ENCODE data around the gene RETREG1.
"Not testable (repeated sequence)": the region's sequence is repeated elsewhere in the genome, so short reads cannot be mapped to it uniquely, and the experiment has no call there.

Gene RETREG1

GRCh38 chr5:16453609-16454008, 163.2 kb downstream of the RETREG1 start:
- no peaks in the 10 kb centered on the region for H3K27me3 ChIP-seq (ENCODE audit: insufficient read depth, poor library complexity, severe bottlenecking)
- H3K4me3 ChIP-seq (replicated peaks; ENCODE audit: insufficient read depth, low read length): no peak overlapping the region
- DNase-seq (ENCODE audit: low read depth in 1 of 2, low spot score in 1 of 2): no peak
- TF ChIP-seq GABPA (IDR thresholded peaks at IDR 0.05; ENCODE audit: low read depth) (no peak), REST (IDR thresholded peaks at IDR 0.05; ENCODE audit: insufficient replicate concordance, low read depth) (no peak)
- no peak overlapping the region for H3K27ac ChIP-seq (replicated peaks)

- H3K4me3 ChIP-seq (replicated peaks; ENCODE audit: insufficient read depth, low read length): no peak overlapping the region
- H3K27me3 ChIP-seq (ENCODE audit: insufficient read depth, poor library complexity, severe bottlenecking): no peaks in the 10 kb centered on the region
- no peak for DNase-seq (ENCODE audit: low read depth in 1 of 2, low spot score in 1 of 2)
- no peak overlapping the region for H3K27ac ChIP-seq (replicated peaks)
- no peak for TF ChIP-seq POLR2AphosphoS5 (IDR thresholded peaks at IDR 0.05; ENCODE audit: low read depth)
- no peak for TF ChIP-seq SPI1 (IDR thresholded peaks at IDR 0.05; ENCODE audit: borderline replicate concordance, low read depth)
- TF ChIP-seq GABPA (IDR thresholded peaks at IDR 0.05; ENCODE audit: low read depth): no peak
- no peak for TF ChIP-seq REST (IDR thresholded peaks at IDR 0.05; ENCODE audit: insufficient replicate concordance, low read depth)
- TF ChIP-seq CTCF (IDR thresholded peaks at IDR 0.05; ENCODE audit: insufficient read depth, low read length): no peak
Observed at GRCh38 chr5:16450163-16450562, 166.6 kb downstream of the RETREG1 start.

- DNase-seq (ENCODE audit: low read depth in 1 of 2, low spot score in 1 of 2): no peak
- Histone ChIP-seq H3K27me3 (ENCODE audit: insufficient read depth, poor library complexity, severe bottlenecking) (no peaks in the 10 kb centered on the region), H3K4me3 (replicated peaks; ENCODE audit: insufficient read depth, low read length) (no peak overlapping the region), H3K27ac (replicated peaks) (no peak overlapping the region)
- TF ChIP-seq POLR2AphosphoS5 (IDR thresholded peaks at IDR 0.05; ENCODE audit: low read depth) (0 out of 2 replicates have a peak, but pooled peaks have one; percentile 9), REST (IDR thresholded peaks at IDR 0.05; ENCODE audit: insufficient replicate concordance, low read depth) (no peak)
Observed at GRCh38 chr5:16446993-16447392, 169.8 kb downstream of the RETREG1 start.

GRCh38 chr5:16437977-16438376, 178.8 kb downstream of the RETREG1 start:
- Histone ChIP-seq H3K27ac (replicated peaks) (no peak overlapping the region), H3K4me3 (replicated peaks; ENCODE audit: insufficient read depth, low read length) (no peak overlapping the region), H3K27me3 (ENCODE audit: insufficient read depth, poor library complexity, severe bottlenecking) (no peaks in the 10 kb centered on the region)
- DNase-seq (ENCODE audit: low read depth in 1 of 2, low spot score in 1 of 2): no peak
- no peak for TF ChIP-seq CTCF (IDR thresholded peaks at IDR 0.05; ENCODE audit: insufficient read depth, low read length)
- TF ChIP-seq POLR2AphosphoS5 (IDR thresholded peaks at IDR 0.05; ENCODE audit: low read depth): no peak
- TF ChIP-seq REST (IDR thresholded peaks at IDR 0.05; ENCODE audit: insufficient replicate concordance, low read depth): no peak
- no peak for TF ChIP-seq SPI1 (IDR thresholded peaks at IDR 0.05; ENCODE audit: borderline replicate concordance, low read depth)
- no peak for TF ChIP-seq GABPA (IDR thresholded peaks at IDR 0.05; ENCODE audit: low read depth)

- not testable (repeated sequence) for H3K27me3 ChIP-seq (ENCODE audit: insufficient read depth, poor library complexity, severe bottlenecking); DNase-seq (ENCODE audit: low read depth in 1 of 2, low spot score in 1 of 2); H3K4me3 ChIP-seq (replicated peaks; ENCODE audit: insufficient read depth, low read length); H3K27ac ChIP-seq (replicated peaks)
Observed at GRCh38 chr5:16436065-16436682, 180.6 kb downstream of the RETREG1 start.

Data from HL-60 (cell line).